ENCODE measurements around the gene RAD51B.
A peak's percentile ranks its signal among the peaks of the same experiment; 100 is the strongest.
"Not testable (repeated sequence)": the region's sequence is repeated elsewhere in the genome, so short reads cannot be mapped to it uniquely, and the experiment has no call there.

Gene RAD51B

DNA sequence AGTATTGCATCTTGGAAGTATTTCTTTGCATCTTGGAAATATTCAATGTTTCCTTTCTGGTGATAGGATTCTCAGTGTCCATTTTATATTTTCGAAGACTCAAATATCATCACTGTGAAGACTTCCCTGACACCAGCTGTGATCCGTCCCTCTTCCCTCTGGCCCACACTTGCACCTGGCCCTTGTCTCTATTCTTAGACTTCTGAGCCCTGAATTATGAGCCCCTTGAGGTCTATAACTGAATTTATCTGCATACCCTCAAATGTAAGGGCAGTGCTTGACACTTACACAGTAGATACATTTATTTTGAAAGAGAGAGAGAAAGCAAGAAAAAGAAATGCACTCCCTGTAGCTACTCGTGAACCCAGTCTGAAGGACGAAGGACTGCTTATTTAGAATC is 596.6 kb downstream of the RAD51B start:
- peaks cover 7% of the 10 kb centered on the region for H3K36me3 Mint-ChIP-seq
- no peaks in the 10 kb centered on the region for H3K9me3 Mint-ChIP-seq
- peak overlapping the region; percentile 32 for H3K27ac Mint-ChIP-seq
- ATAC-seq, result no peak
- no peaks in the 10 kb centered on the region for H3K27me3 Mint-ChIP-seq
- H3K4me1 Mint-ChIP-seq, result peaks cover 17% of the 10 kb centered on the region
- no peak overlapping the region for H3K4me3 Mint-ChIP-seq

DNA sequence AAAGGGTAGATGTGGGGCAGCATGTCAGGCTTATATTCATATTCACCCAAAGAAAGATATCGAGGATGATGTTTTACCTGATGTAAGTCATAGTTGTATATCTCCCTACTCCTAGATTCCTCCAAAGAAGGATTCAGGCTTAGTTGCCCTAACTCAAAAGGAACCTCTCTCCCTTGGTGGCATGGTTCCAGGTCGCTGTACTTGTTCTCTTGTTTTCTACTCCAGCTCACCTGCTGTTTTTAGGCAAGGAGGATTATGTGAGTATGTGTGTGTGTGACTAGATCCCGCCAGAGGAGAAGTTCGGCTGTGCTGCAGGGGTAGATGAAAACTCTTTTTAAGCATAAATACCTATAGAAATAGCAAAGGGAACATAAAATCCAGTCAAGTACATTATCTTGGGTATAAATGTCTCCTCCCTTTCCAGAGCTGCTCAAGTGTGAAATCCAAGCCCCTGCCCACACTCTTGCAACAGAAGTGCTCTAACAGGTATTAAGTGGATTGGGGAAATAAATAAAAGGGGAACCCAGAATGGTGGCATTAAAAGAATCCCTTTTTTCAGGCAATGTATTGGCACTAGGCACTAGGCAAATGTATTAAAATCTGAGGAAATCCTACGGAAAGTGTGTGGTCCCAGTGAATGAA is 597.6 kb downstream of the RAD51B start:
- no peaks in the 10 kb centered on the region for H3K27me3 Mint-ChIP-seq

GRCh38 chr14:68418174-68419118 is 598.9 kb downstream of the RAD51B start:
- no peaks in the 10 kb centered on the region for H3K9me3 Mint-ChIP-seq
- H3K27me3 Mint-ChIP-seq, result no peaks in the 10 kb centered on the region
- peaks cover 20% of the 10 kb centered on the region for H3K4me1 Mint-ChIP-seq
- ATAC-seq, result peak; percentile 53
- H3K36me3 Mint-ChIP-seq, result peaks cover 12% of the 10 kb centered on the region
- no peak overlapping the region for H3K4me3 Mint-ChIP-seq
- H3K27ac Mint-ChIP-seq, result peak overlapping the region; percentile 62

More for the DNA sequence above, 597.6 kb downstream of the RAD51B start:
- H3K36me3 Mint-ChIP-seq, result peaks cover 7% of the 10 kb centered on the region
- no peaks in the 10 kb centered on the region for H3K9me3 Mint-ChIP-seq
- peak overlapping the region; percentile 32 for H3K27ac Mint-ChIP-seq
- H3K4me3 Mint-ChIP-seq, result no peak overlapping the region
- no peak for ATAC-seq
- peaks cover 17% of the 10 kb centered on the region for H3K4me1 Mint-ChIP-seq

DNA sequence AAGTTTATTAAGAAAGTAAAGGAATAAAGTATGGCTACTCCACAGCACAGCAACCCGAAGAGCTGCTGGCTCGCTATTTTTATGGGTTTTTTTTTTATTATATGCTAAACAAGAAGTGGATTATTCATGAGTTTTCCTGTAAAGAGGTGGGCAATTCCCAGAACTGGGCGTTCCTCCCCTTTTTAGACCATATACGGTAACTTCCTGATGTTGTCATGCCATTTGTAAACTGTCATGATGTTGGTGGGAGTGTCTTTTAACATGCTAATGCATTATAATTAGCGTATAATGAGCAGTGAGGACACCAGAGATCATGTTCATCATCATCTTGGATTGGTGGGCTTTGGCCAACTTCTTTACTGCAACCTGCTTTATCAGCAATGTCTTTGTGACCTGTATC is 600.8 kb downstream of the RAD51B start:
- Mint-ChIP-seq H3K36me3 (peaks cover 10% of the 10 kb centered on the region), H3K4me3 (no peak overlapping the region), H3K27me3 (no peaks in the 10 kb centered on the region), H3K27ac (no peak overlapping the region), H3K9me3 (no peaks in the 10 kb centered on the region), H3K4me1 (peaks cover 33% of the 10 kb centered on the region)
- no peak for ATAC-seq

DNA sequence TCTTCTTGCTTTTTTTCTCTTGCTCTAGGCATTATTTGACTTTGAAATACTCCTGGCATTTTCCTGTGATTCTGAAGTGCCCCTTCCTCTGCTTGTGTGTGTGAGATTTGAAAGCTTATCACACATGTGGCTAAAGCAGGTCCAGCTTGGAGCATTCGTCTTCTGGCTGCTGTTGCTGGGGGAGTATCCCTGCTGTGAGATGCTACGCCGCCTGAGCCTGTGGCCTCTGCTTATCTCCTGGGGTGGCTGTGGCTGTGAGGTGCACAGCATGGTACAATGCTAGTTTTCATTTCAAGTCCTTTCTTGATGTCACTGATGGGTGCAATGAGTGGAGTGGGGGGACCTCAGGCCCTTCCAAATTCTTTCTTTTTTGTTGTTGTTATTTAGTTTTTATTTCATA is 601.5 kb downstream of the RAD51B start:
- no peak for ATAC-seq
- H3K4me1 Mint-ChIP-seq, result peaks cover 39% of the 10 kb centered on the region
- peak overlapping the region; percentile 22 for H3K27ac Mint-ChIP-seq

DNA sequence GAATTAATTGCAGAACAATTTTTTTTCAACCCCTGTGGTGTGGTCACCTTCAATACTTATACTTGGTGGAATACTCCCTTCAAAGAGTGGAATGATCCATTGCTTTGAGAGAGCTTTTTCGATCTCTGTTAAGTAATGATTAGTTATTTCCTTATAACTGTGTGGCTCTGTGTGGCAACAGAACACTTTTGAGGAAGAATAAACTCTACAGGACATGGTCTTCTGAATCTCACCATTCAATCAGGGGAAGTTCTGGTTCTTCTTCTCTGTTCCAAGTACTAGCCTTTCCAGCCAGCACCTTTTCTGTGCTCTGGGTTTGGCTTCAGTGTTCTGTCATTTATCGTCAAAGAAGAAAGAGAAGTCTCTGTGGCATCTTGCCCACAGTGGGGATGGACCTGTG is 604.1 kb downstream of the RAD51B start:
- Mint-ChIP-seq H3K4me3 (no peak overlapping the region), H3K36me3 (peaks cover 28% of the 10 kb centered on the region), H3K27ac (peak overlapping the region; percentile 68), H3K9me3 (no peaks in the 10 kb centered on the region), H3K4me1 (peaks cover 34% of the 10 kb centered on the region), H3K27me3 (no peaks in the 10 kb centered on the region)
- no peak for ATAC-seq

More for the DNA sequence above, 601.5 kb downstream of the RAD51B start:
- Mint-ChIP-seq H3K27me3 (no peaks in the 10 kb centered on the region), H3K36me3 (peaks cover 14% of the 10 kb centered on the region), H3K4me3 (no peak overlapping the region), H3K9me3 (no peaks in the 10 kb centered on the region)

DNA sequence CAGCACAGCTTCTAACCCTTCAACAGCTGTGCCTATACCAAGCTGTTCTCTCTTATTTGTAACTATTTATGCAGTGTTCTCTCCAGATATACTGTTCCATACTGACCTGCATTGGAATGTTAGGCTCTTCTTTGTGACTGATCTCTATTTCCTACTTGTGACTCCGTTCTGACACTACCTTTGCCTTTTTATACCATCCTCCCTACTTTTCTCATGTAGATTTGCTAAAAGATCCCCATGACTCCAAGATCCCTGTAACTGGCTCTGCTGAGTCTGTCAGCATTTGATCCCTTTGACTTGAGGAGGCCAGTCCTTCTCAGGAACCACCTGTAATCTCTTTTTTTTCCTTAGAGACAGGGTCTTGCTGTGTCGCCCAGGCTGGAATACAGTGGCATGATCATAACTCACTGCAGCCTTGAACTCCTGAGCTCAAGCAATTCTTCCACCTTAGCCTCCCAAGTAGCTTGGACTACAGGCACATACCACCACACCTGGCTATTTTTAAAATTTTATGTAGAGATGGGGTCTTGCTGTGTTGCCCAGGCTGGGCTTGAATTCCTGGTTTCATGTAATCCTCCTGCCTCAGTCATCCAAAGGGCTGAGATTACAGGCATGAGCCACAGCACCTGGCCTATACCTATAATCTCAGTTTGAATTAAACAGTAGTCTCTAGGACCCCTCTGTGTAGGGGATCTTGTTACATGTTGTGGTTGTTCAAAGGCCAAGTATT is 605.0 kb downstream of the RAD51B start:
- peaks cover 28% of the 10 kb centered on the region for H3K36me3 Mint-ChIP-seq
- H3K4me1 Mint-ChIP-seq, result peaks cover 27% of the 10 kb centered on the region
- no peak for ATAC-seq
- no peak overlapping the region for H3K4me3 Mint-ChIP-seq
- H3K9me3 Mint-ChIP-seq, result peaks cover 2% of the 10 kb centered on the region
- no peaks in the 10 kb centered on the region for H3K27me3 Mint-ChIP-seq
- peak overlapping the region; percentile 68 for H3K27ac Mint-ChIP-seq

DNA sequence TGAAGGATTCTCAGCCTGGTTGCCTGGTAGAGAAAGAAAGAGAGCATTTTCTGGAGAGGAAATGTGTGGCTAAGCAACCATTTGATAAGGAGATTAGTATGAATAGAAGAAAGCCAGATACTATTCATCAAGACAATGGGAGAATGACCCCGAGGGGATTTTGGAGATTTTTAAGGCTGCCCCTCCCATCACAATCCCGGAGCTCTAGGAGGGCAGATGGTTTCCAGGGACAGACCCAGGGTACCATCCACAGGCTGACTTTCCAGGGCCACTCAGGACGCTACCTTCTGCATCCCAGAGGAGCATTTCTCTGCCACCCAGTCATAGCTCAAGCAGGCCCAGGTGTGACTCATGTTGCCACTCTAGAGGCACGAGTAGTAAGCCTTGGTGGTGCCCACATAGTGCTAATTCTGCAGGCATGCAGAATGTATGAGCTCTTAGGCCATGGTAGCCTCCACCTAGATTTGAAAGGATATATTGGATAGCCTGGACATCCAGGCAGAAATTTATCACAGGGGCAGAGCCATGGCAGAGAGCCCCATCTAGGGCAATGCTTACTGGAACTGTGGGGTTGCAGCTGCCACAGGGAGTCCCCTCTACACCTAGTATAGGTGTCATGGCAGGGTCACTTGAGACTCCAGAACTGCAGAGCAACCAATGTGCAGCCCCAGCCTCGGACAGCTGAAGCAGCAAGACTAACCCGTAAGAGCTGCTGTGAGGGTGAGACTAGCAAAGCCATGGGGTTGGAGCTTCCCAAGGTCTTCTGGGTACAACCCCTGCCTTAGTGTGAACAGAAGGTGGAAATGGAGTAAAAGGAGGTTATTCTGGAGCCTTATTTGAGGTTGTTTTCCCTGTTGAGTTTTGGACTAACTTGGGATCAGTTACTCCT is 607.3 kb downstream of the RAD51B start:
- no peak for ATAC-seq
- H3K36me3 Mint-ChIP-seq, result peaks cover 35% of the 10 kb centered on the region
- H3K4me1 Mint-ChIP-seq, result peaks cover 28% of the 10 kb centered on the region
- no peaks in the 10 kb centered on the region for H3K27me3 Mint-ChIP-seq
- H3K27ac Mint-ChIP-seq, result peak overlapping the region; percentile 68
- H3K9me3 Mint-ChIP-seq, result peaks cover 2% of the 10 kb centered on the region
- no peak overlapping the region for H3K4me3 Mint-ChIP-seq

DNA sequence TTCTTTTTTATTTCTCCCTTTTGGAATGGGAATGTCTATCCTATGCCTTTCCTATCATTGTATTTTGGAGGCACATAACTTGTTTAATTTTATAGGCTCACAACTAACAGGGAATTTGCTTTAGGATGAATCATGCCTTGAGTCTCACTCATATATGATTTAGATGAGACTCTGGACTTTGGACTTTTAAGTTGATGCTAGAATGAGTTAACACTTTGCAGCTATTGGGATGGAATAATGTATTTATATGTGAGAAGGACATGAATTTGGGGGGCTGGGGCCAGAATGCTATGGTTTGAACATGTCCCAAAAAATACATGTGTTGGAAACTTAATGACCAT is 607.9 kb downstream of the RAD51B start:
- ATAC-seq, result no peak
- Mint-ChIP-seq H3K4me1 (peaks cover 29% of the 10 kb centered on the region), H3K9me3 (peaks cover 2% of the 10 kb centered on the region), H3K4me3 (no peak overlapping the region), H3K36me3 (peaks cover 34% of the 10 kb centered on the region), H3K27me3 (no peaks in the 10 kb centered on the region), H3K27ac (no peak overlapping the region)

DNA sequence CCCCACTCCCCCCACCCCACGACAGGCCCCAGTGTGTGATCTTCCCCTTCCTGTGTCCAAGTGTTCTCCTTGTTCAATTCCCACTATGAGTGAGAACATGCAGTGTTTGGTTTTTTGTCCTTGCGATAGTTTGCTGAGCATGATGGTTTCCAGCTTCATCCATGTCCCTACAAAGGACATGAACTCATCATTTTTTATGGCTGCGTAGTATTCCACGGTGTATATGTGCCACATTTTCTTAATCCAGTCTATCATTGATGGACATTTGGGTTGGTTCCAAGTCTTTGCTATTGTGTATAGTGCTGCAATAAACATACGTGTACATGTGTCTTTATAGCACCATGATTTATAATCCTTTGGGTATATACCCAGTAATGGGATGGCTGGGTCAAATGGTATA is 609.3 kb downstream of the RAD51B start:
- not testable (repeated sequence) for ATAC-seq, H3K27ac Mint-ChIP-seq, H3K4me3 Mint-ChIP-seq, H3K27me3 Mint-ChIP-seq, H3K9me3 Mint-ChIP-seq
- Mint-ChIP-seq H3K4me1 (peaks cover 22% of the 10 kb centered on the region), H3K36me3 (peaks cover 30% of the 10 kb centered on the region)

DNA sequence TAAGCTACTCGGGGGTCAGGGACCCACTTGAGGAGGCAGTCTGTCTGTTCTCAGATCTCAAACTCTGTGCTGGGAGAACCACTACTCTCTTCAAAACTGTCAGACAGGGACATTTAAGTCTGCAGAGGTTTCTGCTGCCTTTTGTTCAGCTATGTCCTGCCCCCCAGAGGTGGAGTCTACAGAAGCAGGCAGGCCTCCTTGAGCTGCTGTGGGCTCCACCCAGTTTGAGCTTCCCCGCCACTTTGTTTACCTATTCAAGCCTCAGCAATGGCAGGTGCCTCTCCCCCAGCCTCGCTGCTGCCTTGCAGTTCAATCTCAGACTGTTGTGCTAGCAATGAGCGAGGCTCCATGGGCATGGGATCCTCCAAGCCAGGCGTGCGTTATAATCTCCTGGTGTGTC is 614.6 kb downstream of the RAD51B start:
- ATAC-seq, H3K9me3 Mint-ChIP-seq, H3K4me3 Mint-ChIP-seq, H3K27me3 Mint-ChIP-seq, H3K4me1 Mint-ChIP-seq: not testable (repeated sequence)
- Mint-ChIP-seq H3K36me3 (peaks cover 24% of the 10 kb centered on the region), H3K27ac (peak overlapping the region; percentile 54)

GRCh38 chr14:68435631-68436030 is 616.1 kb downstream of the RAD51B start:
- not testable (repeated sequence) for H3K4me1 Mint-ChIP-seq, H3K4me3 Mint-ChIP-seq, H3K27ac Mint-ChIP-seq, ATAC-seq, H3K9me3 Mint-ChIP-seq, H3K27me3 Mint-ChIP-seq
- H3K36me3 Mint-ChIP-seq, result peaks cover 24% of the 10 kb centered on the region

DNA sequence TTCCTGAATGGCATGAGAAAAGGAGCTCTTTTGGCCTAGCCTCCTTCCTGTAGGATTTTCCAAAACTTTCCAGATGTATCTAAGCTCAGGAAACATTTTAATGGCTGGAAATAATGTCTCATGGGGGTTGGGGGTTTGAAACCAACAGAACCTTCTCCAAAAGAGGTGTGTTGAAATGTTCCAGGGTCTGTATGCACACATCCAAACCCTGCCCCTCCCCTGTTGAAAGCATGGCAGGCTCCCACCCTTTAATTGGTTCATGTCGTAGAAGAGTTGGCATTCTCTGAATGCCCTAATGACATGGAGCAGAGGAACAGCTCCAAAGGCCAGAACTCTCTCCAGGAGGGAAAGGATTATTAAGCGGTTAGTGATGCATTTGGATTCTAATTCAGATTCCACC is 620.1 kb downstream of the RAD51B start:
- H3K27me3 Mint-ChIP-seq, result no peaks in the 10 kb centered on the region
- ATAC-seq, result no peak
- H3K27ac Mint-ChIP-seq, result peak overlapping the region; percentile 33
- peaks cover 4% of the 10 kb centered on the region for H3K4me1 Mint-ChIP-seq
- H3K9me3 Mint-ChIP-seq, result no peaks in the 10 kb centered on the region
- H3K4me3 Mint-ChIP-seq, result no peak overlapping the region
- H3K36me3 Mint-ChIP-seq, result peaks cover 18% of the 10 kb centered on the region

DNA sequence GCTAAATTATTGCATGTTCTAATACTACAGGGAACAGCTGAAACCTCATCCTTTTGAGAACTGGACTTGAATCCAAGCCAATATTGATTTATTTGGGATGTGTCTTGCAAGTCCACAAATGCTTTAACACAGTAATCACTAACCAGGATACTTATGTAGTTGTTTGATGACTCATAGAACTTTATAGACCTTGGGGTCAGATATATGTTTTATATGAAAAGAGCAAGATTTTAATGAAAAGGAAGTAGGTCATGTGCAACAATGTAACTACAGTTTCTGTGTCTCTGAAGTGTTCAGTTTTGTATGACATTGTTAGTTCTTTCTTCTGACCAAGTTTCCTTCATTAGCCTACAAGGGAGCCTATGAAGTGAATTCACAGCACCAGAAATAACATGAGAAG is 621.2 kb downstream of the RAD51B start:
- no peak overlapping the region for H3K27ac Mint-ChIP-seq

More for the DNA sequence above, 621.2 kb downstream of the RAD51B start:
- Mint-ChIP-seq H3K27me3 (no peaks in the 10 kb centered on the region), H3K4me1 (peaks cover 4% of the 10 kb centered on the region), H3K36me3 (peaks cover 15% of the 10 kb centered on the region), H3K4me3 (no peak overlapping the region), H3K9me3 (no peaks in the 10 kb centered on the region)
- ATAC-seq, result no peak
